Stimulated activated CD4-positive, alpha-beta T cell treated with anti-CD3 and anti-CD28 coated beads, Interleukin-15, amount 100 ng/mL, for 1 hour (primary cell): ENCODE measurements around the gene DRAXIN.
A peak's percentile ranks its signal among the peaks of the same experiment; 100 is the strongest.

ENCODE experiments used
- DNase-seq, 2 donors: peaks; one replicate each; pipeline ENCODE4 v3.0.0-alpha.2; 2020; ENCODE audit warnings: low read depth in 1 of 2, low spot score in 1 of 2

DRAXIN gene

DNA sequence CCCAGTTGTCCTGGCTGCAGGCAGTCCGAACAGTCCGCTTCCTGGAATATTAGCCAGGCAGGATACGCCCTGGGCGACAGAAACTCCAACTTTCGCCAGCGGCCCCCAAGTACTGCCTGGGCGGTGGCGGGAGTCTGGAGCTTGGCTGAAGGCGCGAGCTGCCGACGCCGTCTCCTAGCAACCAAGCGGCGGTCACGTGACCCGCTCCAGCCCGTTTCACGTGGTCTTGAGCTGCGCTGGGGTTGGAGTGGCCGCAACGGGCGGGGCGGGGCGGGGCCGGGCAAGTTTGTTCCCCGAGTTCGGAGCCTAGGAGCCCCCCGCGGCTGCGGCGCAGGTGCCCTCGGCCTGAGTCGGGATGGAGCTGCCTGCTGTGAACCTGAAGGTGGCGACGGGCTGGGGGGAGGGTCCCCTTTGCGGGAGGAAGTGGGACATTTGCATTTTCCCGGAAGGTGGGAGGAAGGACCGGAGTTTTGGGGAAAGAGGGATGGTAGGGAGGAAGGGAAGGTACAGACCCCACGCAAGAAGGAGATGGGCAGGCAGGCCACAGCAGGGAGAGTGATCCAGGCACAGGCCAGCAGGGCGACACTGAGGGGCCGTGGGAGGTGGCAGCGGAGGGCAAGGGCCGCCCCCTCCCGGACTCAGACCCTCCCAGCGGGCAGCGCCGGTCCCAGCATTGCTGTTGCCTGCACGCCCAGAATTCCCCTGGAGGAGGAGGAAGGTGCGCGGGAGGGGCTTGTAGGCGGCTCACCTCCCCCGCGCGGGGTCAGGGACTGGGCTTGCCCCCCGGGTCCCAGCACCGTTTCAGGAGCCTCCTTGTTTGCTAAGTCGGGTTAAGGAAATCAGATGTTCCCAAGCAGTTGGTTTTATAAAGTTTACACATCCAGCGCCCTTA lies 44.6 kb downstream of the DRAXIN start, which contains the start of gene AGTRAP:
TSS of gene AGTRAP (plus strand) at position 283 of the 892 bp plus-strand sequence. CDS start at position 356, 73 bp downstream.
- peak; percentile 69 to 76 for DNase-seq

GRCh38 chr1:11736746-11737639 lies 45.5 kb downstream of the DRAXIN start:
- DNase-seq, result peak in 1 of 2 donors; percentile 25

GRCh38 chr1:11738096-11738495 lies 46.6 kb downstream of the DRAXIN start:
- DNase-seq, result no peak

- no peak for DNase-seq
Observed at GRCh38 chr1:11738783-11739182, 47.3 kb downstream of the DRAXIN start.

DNA sequence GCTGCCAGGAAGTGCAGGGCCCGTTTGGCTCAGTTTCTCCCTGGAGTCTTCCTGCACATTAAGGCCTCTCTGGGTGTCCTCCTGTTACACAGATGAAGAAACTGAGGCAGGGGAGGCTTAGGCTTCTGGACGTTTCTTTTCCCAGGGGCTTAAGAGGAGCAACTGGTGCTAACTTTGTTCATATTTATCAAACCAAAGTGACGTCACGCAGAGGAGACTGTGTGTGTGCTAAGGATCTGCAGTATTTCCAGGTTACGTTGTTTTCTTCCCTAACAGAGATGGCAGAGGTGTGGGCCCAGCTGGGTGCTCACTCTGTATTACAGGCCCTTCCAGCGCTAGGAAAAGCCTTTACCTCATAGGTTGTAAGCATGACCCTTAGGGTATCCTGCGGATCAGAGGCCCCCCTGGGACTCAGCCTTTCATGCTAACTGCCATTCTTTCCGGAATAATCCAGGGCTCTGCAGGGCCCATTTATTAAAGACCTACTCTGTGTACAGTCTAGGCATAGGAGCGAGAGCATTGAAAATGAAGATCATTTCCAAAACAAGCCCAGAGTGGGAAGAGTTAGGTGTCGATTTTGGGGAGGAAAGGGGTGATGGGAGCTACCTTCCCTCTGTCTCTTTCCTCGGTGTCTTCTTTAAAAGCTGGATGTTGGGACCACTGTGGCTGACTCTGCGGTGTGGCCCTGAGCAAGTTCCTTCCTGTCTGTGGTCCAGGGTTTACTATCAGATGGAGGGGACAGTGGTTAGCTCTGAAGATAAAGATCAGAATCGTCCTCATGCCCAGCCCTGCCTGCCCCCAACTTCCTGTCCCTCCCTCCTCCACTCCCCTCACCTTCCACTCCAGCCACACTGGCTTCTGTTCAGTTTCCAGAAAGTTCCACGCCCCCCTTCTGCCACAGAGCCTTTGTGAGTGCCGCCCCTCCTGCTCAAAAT lies 49.0 kb downstream of the DRAXIN start:
- DNase-seq, result no peak

DNA sequence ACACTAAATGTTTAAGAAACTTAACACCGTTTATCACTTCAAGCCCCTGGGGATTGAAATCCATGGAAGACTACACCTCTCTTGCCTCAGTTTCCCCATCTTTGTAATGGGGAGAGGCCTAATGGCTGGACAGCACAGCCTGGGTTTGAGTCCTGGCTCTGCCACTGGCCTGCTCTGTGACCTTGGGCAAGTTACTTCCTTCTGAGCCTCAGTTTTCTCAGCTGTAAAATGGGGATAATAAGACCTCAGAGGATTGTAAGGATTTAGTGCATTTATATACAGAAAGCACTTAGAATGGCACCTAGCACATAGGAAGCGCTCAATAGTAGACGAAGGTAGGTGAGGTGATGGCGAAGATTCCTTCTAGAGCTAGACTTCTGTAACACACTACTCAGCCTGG lies 50.0 kb downstream of the DRAXIN start:
- no peak for DNase-seq

DNA sequence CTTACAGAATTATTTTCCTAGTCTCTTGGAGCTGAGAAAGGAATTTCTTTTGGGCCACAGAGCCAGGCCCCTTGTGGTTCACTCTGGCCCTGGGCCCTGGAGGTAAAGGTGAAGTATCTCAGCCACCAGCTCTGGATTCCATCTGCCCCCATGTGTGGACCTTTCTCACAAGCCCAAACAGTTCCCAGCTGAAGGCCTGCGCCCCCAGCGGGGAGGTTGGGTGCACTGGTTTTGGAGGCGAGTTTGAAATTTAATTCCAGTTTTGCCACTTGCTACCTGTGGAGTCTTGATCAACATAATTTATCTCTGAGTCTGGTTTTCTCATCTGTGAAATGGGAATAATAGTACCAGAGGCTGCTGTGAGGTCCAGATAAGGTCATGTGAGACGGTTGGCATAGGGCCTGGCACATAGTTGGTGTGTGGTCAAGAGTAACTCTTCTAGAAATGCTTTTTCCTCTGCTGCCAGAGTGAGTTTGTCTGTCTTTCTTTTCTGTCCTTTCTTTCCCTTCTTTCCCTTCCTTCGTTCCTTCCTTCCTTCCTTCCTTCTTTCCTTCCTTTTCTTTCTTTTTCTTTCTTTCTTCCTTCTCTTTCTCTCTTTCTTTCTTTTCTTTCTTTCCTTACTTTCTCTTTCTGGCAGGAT lies 50.5 kb downstream of the DRAXIN start:
- DNase-seq, result no peak

DNA sequence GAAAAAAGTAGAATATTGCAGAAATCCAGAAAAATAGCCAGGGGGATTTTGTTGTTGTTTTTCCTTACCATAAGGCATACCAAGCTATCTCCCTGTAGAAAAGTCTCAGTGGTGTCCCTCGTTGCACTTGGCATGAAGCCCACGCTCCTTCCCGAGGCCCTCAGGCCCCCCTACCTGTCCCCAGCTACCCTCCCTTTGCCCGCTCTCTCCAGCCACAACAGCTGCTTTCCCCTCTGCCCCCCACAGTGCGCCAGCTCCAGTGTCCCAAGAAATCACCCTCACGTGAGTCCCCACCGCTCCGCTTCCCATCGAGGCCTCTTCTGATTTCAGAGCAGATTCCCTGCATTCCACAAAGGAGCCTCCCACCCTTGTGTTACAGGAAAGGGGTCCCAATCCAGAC lies 52.8 kb downstream of the DRAXIN start:
- no peak for DNase-seq

DNA sequence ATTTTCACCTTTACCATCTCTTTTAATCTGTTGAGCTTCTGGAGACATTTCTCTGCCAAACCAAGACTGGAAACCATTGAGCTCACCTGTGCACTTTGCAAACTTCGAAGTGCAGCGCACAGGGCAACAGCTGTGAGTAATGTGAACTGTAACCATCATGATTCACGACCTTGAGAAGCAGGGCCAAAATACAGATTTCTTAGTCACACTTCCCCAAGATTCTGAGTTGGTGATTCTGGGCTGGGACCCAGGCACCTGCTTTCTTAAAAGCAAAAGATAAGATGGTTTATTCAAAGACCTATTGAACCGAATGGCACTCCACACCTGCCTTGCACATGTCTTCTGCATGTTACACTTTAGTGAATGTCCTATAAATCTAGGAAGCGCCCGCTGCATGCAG lies 54.6 kb downstream of the DRAXIN start:
- DNase-seq, result no peak

GRCh38 chr1:11746795-11747487 lies 55.4 kb downstream of the DRAXIN start:
- no peak for DNase-seq

- DNase-seq, result no peak
Observed at GRCh38 chr1:11748294-11749202, 57.0 kb downstream of the DRAXIN start.

GRCh38 chr1:11749203-11749689 lies 57.7 kb downstream of the DRAXIN start:
- peak in 1 of 2 donors; percentile 28 for DNase-seq

DNA sequence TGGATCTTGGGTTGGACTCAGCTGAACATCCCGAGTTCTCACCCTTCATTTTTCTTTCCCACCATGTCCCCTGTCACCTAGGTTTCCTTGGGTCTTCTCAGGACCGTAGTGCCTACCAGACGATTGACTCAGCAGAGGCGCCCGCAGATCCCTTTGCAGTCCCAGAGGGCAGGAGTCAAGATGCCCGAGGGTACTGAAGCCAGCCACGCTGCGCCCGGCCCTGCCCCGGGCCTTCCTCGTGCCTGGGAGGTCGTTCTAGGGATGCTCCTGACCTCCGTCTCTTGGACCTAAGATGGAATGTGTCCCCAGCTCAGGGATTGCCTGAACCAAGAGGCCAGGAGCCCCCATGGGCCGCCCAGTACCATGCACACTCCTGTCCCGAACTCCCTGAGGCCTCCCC lies 58.5 kb downstream of the DRAXIN start:
- no peak for DNase-seq

- no peak for DNase-seq
Observed at GRCh38 chr1:11751087-11751486, 59.6 kb downstream of the DRAXIN start.

DNA sequence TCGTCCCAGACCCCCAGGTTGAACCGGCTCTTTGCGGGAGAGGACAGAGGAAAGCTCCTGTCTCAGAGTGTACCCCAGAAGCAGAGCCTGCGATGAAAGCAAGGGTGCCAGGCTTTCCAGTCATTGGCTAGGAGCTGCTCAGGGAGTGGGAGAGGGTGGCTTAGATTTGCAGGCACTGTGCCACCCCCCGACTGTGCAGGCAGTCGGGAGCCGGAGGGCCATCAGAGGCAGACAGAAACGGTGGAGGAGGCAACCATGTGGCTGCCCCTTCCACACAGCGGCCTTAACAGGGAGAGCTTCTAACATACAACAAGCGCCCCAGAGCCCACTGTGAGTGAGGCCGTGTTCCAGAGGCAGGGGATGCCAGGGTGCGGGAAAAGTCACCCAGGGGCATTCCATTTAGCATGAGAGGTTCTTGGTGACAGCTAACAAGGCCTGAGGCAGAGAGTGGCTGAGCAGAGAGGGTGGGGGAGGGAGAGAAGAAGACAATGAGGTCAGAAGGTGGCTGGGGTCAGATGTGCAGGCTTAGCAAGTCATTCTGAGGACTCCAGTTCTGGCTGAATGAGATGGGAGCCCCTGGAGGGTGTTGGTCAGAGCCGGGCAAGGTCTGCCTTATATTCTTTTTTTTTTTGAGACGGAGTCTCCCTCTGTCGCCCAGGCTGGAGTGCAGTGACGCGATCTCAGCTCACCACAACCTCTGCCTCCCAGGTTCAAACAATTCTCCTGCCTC lies 61.0 kb downstream of the DRAXIN start:
- DNase-seq, result no peak

- DNase-seq, result no peak
Observed at GRCh38 chr1:11753555-11754208, 62.2 kb downstream of the DRAXIN start.

DNA sequence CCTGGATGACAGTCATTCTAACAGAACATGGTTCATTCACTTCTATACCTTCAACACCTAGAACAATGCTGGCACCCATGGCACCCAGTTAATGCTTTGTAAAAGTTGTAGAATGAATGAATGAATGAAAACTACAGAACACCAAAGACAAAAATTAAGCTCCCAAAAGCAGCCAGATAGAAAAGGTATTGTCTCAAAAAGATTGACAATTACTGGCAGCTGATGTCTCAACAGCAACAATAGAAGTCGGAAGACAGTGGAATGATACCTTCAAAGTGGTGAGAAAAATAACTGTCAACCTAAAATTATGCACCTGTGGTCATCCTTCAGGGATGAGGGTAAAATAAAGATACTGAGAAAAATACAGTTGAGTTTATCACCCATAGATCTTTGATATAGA lies 65.5 kb downstream of the DRAXIN start:
- DNase-seq, result no peak
